Fibroblast of lung (primary cell): ENCODE results near the gene SPATA12. TPM values are rescaled to one million over a fixed set of nuclear protein-coding genes. Genes with fewer than 3 reads are reported as not detected.

Experiments used
- DNase-seq, 2 donors: peaks; one replicate each; pipeline versions ENCODE4 v3.0.0 to v3.0.0-alpha.2; 2010; ENCODE audit warnings: low read depth in 2 of 2
- H2AFZ ChIP-seq: 2 replicates; pipeline ENCODE4 v1.5.1; 2012; ENCODE audit warnings: low read length, control low read depth, inconsistent platforms
- H3K27ac ChIP-seq: 2 replicates; pipeline ENCODE4 v1.5.1; 2011; ENCODE audit warnings: low read length, control low read depth; ENCODE audit not compliant: insufficient read depth
- H3K27me3 ChIP-seq: 2 replicates; pipeline ENCODE4 v1.5.1; 2011; ENCODE audit warnings: mild to moderate bottlenecking, low read length; ENCODE audit not compliant: control insufficient read depth, insufficient read depth
- H3K36me3 ChIP-seq: 2 replicates; pipeline ENCODE4 v1.5.1; 2011; ENCODE audit warnings: low read length; ENCODE audit not compliant: control insufficient read depth, insufficient read depth
- H3K4me1 ChIP-seq: 2 replicates; pipeline ENCODE4 v1.5.1; 2011; ENCODE audit warnings: low read length; ENCODE audit not compliant: control insufficient read depth, insufficient read depth; ENCODE audit errors: extremely low read depth
- H3K4me2 ChIP-seq: 2 replicates; pipeline ENCODE4 v1.5.1; 2011; ENCODE audit warnings: low read length, control low read depth; ENCODE audit not compliant: insufficient read depth; ENCODE audit errors: extremely low read depth
- H3K4me3 ChIP-seq, 4 experiments: fragments of 200-600 bp in 1 of 4; sonication (generic) in 1 of 4; replicated peaks in 1 of 4; 2 replicates each; pipeline ENCODE4 v1.5.1; 2011 to 2016; ENCODE audit warnings: low read length in 4 of 4, low read depth in 3 of 4, mild to moderate bottlenecking in 3 of 4, control low read depth in 2 of 4, inconsistent platforms in 1 of 4, mixed read lengths in 1 of 4; ENCODE audit not compliant: insufficient read depth in 1 of 4; ENCODE audit errors: control extremely low read depth in 1 of 4
- H3K79me2 ChIP-seq: 2 replicates; pipeline ENCODE4 v1.5.1; 2012; ENCODE audit warnings: mild to moderate bottlenecking, low read length, inconsistent platforms; ENCODE audit not compliant: control insufficient read depth, insufficient read depth
- H3K9ac ChIP-seq: 2 replicates; pipeline ENCODE4 v1.5.1; 2011; ENCODE audit warnings: mild to moderate bottlenecking, low read length, control low read depth; ENCODE audit not compliant: insufficient read depth
- H3K9me3 ChIP-seq: 2 replicates; pipeline ENCODE4 v1.5.1; 2012; ENCODE audit warnings: low read depth, low read length; ENCODE audit not compliant: control insufficient read depth, insufficient read depth
- H4K20me1 ChIP-seq: 2 replicates; pipeline ENCODE4 v1.5.1; 2011; ENCODE audit warnings: low read length; ENCODE audit not compliant: control insufficient read depth, insufficient read depth; ENCODE audit errors: extremely low read depth
- CTCF ChIP-seq, 2 donors: IDR thresholded peaks in 1 of 2; conservative IDR thresholded peaks in 1 of 2; 1 replicate in 1 of 2; 2 replicates in 1 of 2; pipeline ENCODE4 v1.5.1; 2011 to 2012; ENCODE audit warnings: low read length in 2 of 2, control low read depth in 1 of 2, inconsistent platforms in 1 of 2, low read depth in 1 of 2, mild to moderate bottlenecking in 1 of 2
- EZH2 ChIP-seq: IDR thresholded peaks from 2 replicates; pipeline ENCODE4 v1.5.1; 2012; ENCODE audit warnings: low read length, control low read depth, mild to moderate bottlenecking; ENCODE audit errors: missing control alignments
- polyA plus RNA-seq, 2 donors: library from polyadenylated mRNA; depleted of rRNA in 1 of 2; stranded (reverse) in 1 of 2; unstranded in 1 of 2; fragments of >200 nt; gene quantifications; 2 replicates each; pipeline ENCODE4 v1.2.1, GENCODE V29; 2011 to 2012; ENCODE audit warnings: missing spikeins in 1 of 2
- total RNA-seq: library from RNA; depleted of rRNA; stranded (reverse); fragments of >200 nt; gene quantifications from 2 replicates; pipeline ENCODE4 v1.2.1, GENCODE V29; 2014

SPATA12 gene
- total and polyA plus RNA-seq, 2 donors (not counting 1 experiment from before 2014, with no cell fraction given) = not detected

- no peaks in the 10 kb centered on the region for H3K9me3 ChIP-seq
- no peak overlapping the region for H3K9ac ChIP-seq
- no peaks in the 10 kb centered on the region for H3K79me2 ChIP-seq
- no peak overlapping the region for H2AFZ ChIP-seq
- DNase-seq = peak in 1 of 2 donors; percentile 12
- H3K4me1 ChIP-seq = no peaks in the 10 kb centered on the region
- no peak overlapping the region for H3K4me2 ChIP-seq
- H3K36me3 ChIP-seq = no peaks in the 10 kb centered on the region
- TF ChIP-seq CTCF (conservative IDR thresholded peaks at IDR 0.05 in 1 of 2, IDR thresholded peaks at IDR 0.05 in 1 of 2; ENCODE audit: low read depth in 1 of 2, low read length in 2 of 2) (no peak), EZH2 (no peak)
- H3K4me3 ChIP-seq = no peak overlapping the region
- no peak overlapping the region for H3K27ac ChIP-seq
- no peaks in the 10 kb centered on the region for H4K20me1 ChIP-seq
- H3K27me3 ChIP-seq = no peaks in the 10 kb centered on the region
Measured at GRCh38 chr3:57120040-57120439, 59.6 kb downstream of the SPATA12 start.

GRCh38 chr3:57120451-57121174, 60.1 kb downstream of the SPATA12 start:
- DNase-seq = no peak

More at GRCh38 chr3:57120451-57121174, 60.1 kb downstream of the SPATA12 start:
- H3K27ac ChIP-seq = no peak overlapping the region
- no peaks in the 10 kb centered on the region for H4K20me1 ChIP-seq
- H3K9ac ChIP-seq = no peak overlapping the region
- no peak overlapping the region for H3K4me2 ChIP-seq
- H3K4me1 ChIP-seq = no peaks in the 10 kb centered on the region
- H3K36me3 ChIP-seq = no peaks in the 10 kb centered on the region
- H3K27me3 ChIP-seq = no peaks in the 10 kb centered on the region
- no peak overlapping the region for H2AFZ ChIP-seq
- H3K4me3 ChIP-seq = no peak overlapping the region
- TF ChIP-seq EZH2 = no peak
- TF ChIP-seq CTCF (conservative IDR thresholded peaks at IDR 0.05 in 1 of 2, IDR thresholded peaks at IDR 0.05 in 1 of 2; ENCODE audit: low read depth in 1 of 2, low read length in 2 of 2) = no peak
- no peaks in the 10 kb centered on the region for H3K79me2 ChIP-seq
- H3K9me3 ChIP-seq = no peaks in the 10 kb centered on the region

Other genes with a start within 250 kb of the SPATA12 start
- gene IL17RD, start 104.7 kb downstream of the SPATA12 start, total RNA-seq = 1.8 and 2.1 TPM in 2 replicates
- 0.60 and 3.1 TPM in 2 replicates for gene IL17RD, start 104.7 kb downstream of the SPATA12 start, polyA plus RNA-seq
- 0.26 and 0.99 TPM in 2 replicates for gene HESX1, start 139.3 kb downstream of the SPATA12 start, total RNA-seq
- gene HESX1, start 139.3 kb downstream of the SPATA12 start, polyA plus RNA-seq = 0.64 and 0.72 TPM in 2 replicates
- gene APPL1, start 167.1 kb downstream of the SPATA12 start, total RNA-seq = 45.7 and 53.9 TPM in 2 replicates
- gene APPL1, start 167.1 kb downstream of the SPATA12 start, polyA plus RNA-seq = 27.4 and 31.0 TPM in 2 replicates
- not detected in 2 replicates for gene ASB14, start 232.0 kb downstream of the SPATA12 start, total RNA-seq
- gene ASB14, start 232.0 kb downstream of the SPATA12 start, polyA plus RNA-seq = not detected in 2 replicates